GM21576 (cell line): Measurements from ENCODE around the gene SLC2A4RG.

Experiments used
- ATAC-seq: cut with Tn5 transposase; IDR thresholded peaks from one replicate; pipeline ENCODE4 v1.9.1; 2021; ENCODE audit warnings: mild to moderate bottlenecking, moderate library complexity; ENCODE audit not compliant: unreplicated experiment

SLC2A4RG gene

GRCh38 chr20:63698739-63699465 is 40.7 kb upstream of the SLC2A4RG start:
- no peak for ATAC-seq

GRCh38 chr20:63699466-63700198 is 39.9 kb upstream of the SLC2A4RG start:
- ATAC-seq, result no peak

DNA sequence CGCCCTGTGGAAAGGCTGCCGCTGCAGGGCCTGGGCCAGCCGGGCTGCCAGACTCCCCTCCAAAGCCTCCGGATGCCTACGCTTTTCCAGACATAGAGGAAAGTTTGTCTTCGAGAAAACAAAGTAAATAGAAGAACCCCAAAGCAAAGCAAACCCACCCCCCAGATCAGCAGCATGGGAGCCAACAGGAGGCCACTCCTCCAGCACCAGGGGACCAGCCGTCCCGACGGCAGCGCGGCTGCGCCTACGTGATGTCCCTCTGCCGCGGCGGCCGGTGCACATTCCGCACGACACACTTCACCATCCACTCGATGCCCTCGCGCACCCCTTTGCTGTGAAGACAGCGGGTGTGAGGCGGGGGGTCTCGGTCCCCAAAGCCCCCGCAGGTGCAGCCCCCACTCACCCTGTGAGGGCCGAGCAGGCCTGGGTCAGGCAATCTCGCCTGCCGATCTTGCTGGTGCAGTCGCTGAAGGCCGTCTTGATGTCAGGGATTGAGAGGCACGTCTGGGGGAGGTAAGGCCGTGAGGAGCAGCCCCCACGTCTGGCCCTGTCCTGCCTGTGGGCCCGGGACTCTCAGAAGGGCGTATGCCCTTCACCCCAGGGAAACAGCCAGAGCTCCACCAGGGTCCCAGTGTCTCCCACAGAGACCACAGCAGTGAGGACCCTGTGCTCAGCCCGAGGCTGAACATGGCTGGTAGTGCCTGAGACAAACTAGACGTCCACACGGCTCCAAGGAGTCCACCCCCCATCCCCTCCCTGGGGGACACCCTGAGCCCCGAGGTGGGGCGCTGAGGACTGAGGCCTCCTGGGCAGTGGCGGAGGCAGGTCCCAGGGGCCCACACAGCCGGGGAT is 39.2 kb upstream of the SLC2A4RG start:
- ATAC-seq, result no peak

- ATAC-seq, result no peak
Measured at GRCh38 chr20:63701051-63701328, 38.6 kb upstream of the SLC2A4RG start.

GRCh38 chr20:63701329-63702035 is 38.1 kb upstream of the SLC2A4RG start:
- ATAC-seq, result no peak

DNA sequence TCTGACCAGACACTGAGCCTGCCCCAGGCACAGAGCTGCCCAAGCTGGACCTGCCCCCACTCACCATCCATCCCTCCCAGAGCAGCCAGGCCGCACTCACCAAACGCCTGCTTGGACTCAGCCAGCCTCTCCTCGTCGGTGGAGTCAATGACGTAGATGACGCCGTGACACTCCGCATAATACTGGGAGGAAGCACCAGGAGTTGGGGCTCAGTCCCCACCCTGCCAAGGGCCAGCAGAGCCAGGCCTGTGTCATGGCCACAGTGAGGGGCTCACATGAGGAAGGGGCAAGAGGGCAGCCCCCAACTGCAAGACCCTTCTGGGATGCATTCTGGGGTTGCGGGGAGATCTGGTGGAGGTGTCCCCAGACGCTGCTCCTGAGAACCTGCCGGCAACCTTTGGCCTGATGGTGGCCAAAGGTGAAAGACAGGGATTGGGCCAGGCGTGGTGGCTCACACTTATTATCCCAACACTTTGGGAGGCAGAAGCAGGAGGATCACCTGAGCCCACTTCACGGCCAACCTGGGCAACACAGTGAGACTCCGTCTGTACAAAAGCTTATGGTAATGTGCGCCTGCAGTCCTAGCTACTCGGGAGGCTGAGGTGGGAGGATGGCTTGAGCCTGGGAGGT is 37.4 kb upstream of the SLC2A4RG start:
- ATAC-seq, result no peak

GRCh38 chr20:63702751-63703470 is 36.7 kb upstream of the SLC2A4RG start:
- no peak for ATAC-seq

DNA sequence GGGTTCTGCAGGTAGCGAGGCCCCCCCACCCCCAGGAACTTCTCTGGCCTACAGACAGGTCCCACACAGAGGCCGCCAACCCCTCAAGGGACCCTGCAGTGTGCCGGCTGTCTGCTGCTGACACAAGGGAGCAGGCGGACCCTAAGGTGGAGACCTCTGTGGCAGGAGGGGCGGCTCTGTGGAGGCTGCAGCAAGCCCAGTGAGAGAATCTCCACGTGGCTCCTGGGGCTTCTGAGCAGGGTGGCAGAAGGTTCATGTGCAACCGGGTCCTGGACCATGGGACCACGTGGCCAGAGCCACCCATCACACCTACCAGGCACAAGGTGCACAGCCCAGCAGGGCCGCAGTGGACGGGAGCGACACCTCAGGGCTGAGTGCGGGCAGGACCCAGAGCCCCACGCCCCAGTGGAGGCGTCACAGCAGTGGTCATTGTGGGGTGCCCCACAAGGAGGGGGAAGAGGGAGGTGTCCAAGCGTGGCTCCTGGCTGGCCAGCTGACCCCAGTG is 36.1 kb upstream of the SLC2A4RG start:
- ATAC-seq, result no peak

DNA sequence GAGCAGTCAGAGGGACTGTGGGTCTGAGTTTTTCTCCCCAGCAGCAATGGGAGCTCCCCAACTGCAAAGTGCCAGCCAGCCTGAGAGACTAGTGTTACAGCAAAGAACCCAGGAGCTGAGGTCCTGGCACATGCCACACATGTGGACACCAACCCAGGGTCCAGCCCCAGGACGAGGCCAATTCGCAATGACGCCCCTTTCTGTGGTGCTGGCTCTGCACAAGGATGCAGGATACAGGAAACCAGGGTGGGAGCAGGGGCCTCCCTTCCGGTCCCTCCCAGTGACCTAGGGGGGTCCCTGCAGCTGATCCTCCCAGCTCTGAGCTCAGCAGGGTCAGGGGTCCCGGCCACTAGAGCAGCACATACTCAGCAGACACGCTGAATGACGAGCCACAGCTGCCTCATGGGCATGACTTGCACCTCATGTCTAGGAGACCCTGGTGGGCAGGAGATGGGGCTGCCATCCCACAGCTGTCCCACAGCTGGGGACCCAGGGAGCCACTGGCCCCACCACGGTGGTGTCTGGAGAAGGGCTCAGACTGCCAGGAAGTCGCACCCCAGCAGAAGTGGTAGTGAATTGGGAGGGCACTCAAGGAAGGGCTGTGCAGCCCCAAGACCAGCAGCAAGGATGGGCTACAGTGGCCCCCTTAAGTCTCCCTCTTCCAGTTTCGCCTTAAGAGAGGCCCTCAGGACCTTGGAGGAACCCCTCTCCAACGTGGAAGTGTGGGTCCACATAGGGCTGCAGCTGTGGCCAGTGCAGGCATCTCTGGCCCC is 35.4 kb upstream of the SLC2A4RG start:
- no peak for ATAC-seq

GRCh38 chr20:63704749-63705117 is 34.8 kb upstream of the SLC2A4RG start:
- no peak for ATAC-seq

DNA sequence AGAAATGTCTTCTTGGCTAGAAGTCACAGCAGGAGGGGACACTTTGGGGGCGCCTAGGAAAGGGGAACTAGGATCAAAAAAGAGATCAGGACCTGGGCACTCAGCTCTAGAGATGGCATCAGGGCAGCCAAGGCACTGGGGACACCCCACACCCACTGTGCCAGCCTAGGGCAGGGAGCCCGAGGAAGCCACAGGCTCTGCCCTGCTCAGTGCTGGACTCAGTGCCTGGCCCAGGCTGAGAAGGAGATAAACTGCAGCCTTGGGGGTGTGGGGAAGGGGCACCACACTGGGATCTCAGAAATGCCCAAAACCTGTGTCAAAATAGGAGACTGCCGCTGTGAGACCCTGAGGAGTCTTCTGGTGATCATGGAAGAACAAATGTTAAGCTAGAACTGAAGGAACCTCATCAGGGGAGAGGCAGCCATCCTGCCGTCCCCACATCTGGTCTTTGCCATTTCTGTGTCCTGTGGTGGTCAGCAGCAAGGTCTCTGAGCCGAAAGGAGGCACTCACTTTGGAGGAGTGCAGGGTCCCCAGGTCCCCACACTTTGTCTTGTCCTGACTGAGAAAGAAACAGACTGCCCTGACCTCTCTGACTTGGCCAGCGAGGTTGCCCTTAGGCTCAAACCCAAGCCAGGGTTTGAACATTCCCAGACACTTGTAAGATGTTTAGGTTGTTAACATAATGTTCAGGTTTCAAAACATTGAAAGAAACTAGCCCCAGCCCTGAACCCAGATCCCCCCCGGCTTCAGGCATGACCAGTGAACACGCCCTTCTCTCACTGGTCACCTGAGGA is 34.1 kb upstream of the SLC2A4RG start:
- ATAC-seq, result no peak

DNA sequence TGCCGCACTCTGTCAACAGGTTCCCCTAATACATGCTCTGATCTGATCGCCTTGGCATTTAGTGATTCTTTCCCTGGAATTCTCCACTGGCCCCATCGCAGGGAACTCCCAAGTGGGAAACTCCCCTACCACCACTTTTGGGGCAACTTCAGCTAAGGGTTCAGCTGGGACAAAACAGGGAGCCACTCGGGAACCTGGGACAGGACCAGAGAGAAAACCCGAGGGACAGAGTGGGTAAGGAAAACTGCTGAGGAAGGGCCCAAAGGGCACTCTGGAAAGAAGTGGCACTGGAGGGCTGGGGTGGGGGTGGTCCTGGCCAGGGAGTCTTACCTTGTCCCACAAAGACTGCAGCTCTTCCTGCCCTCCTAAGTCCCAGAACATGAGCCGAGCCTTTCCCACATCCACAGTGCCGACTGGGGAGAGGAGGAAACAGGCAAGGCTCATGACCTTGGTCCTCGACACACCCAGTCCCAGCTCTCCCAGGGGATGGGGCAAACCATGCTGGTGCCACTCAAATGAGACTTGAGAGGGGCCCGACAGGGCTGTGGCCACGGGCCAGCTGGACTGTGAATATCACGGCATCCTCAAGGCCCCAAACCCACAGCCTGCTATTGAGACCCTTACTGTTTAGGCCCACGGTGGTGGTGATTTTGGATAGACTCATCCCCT is 33.4 kb upstream of the SLC2A4RG start:
- ATAC-seq, result no peak

DNA sequence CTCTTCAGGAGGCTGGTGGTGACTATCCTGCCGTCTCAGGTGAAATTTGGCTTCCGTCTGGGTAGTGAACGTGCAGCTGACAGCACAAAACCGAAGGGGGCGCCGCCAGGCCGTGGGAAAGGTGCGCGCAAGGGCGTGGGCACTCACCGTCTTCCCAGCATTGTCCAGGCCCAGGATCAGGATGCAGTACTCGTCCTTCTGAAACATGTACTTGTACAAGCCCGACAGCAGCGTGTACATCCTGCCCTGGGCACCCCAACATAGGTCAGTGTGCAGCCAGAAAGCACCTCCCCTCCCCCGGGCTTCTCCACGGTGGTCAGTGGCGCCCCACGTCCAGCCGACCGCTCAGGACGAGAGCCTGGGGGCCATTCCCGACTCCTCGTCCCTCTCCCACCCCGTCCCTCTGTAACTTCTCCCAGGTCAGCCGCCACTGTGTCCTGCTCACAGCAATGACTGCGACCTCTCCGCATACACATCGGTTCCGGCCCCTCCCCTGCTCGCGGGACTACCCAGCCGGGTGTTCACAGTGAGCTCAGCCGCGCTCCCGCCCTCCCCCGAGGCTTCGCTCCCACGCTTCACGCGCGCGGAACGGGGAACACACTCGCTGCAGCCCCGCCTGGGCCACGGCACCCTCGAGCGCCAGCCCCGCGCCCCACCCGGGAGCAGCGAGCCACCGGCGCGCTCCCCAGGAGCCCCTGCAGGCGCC is 32.6 kb upstream of the SLC2A4RG start:
- peak; percentile 28 for ATAC-seq

- peak; percentile 64 for ATAC-seq
Measured at GRCh38 chr20:63707558-63708300, 31.8 kb upstream of the SLC2A4RG start, which contains the start of the genes ARFRP1 and ZGPAT. Gene ARFRP1 (minus strand): TSS chr20:63707976. CDS start chr20:63707091, 885 bp downstream. Gene ZGPAT (plus strand): TSS chr20:63708039. CDS start chr20:63708581, 542 bp downstream.

DNA sequence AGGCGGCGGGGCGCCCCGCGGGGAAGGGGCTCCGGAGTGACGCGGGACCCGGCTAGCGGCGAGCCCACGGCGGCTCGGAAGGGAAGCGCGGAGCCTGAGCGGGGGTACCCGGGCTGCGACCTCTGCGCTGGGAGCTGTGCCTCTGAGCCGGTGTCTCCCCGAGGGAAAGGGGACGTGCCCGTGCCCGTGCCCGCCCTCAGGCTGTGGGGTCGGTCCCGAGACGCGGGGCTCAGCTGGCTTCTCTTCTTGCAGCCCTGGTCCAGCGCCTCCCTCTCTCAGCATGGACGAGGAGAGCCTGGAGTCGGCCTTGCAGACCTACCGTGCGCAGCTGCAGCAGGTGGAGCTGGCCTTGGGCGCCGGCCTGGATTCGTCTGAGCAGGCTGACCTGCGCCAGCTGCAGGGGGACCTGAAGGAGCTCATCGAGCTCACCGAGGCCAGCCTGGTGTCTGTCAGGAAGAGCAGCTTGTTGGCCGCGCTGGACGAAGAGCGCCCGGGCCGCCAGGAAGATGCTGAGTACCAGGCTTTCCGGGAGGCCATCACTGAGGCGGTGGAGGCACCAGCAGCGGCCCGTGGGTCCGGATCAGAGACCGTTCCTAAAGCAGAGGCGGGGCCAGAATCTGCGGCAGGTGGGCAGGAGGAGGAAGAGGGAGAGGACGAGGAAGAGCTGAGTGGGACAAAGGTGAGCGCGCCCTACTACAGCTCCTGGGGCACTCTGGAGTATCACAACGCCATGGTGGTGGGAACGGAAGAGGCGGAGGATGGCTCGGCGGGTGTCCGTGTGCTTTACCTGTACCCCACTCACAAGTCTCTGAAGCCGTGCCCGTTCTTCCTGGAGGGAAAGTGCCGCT is 31.1 kb upstream of the SLC2A4RG start:
- ATAC-seq, result no peak
